ENCODE measurements around the gene XRCC6.
"Not testable (repeated sequence)": the region's sequence is repeated elsewhere in the genome, so short reads cannot be mapped to it uniquely, and the experiment has no call there.

DNA sequence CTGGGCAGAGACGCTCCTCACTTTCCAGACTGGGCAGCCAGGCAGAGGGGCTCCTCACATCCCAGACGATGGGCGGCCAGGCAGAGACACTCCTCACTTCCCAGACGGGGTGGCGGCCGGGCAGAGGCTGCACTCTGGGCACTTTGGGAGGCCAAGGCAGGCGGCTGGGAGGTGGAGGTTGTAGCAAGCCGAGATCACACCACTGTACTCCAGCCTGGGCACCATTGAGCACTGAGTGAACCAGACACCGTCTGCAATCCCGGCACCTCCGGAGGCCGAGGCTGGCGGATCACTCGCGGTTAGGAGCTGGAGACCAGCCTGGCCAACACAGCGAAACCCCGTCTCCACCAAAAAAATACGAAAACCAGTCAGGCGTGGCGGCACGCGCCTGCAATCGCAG, 10.5 kb downstream of the XRCC6 start:
- TF ChIP-seq CTCF, POLR2A (IDR thresholded peaks at IDR 0.05): not testable (repeated sequence)

All from Peyer's patch (tissue), 4 donors.